HG03521 (cell line): Measurements from ENCODE around the gene TMEM108.

Experiments
- ATAC-seq: cut with Tn5 transposase; IDR thresholded peaks from one replicate; pipeline ENCODE4 v1.9.1; 2021; ENCODE audit warnings: mild to moderate bottlenecking, moderate library complexity; ENCODE audit not compliant: unreplicated experiment

The TMEM108 gene

GRCh38 chr3:133404920-133405319 lies 366.7 kb downstream of the TMEM108 start:
- ATAC-seq: no peak

DNA sequence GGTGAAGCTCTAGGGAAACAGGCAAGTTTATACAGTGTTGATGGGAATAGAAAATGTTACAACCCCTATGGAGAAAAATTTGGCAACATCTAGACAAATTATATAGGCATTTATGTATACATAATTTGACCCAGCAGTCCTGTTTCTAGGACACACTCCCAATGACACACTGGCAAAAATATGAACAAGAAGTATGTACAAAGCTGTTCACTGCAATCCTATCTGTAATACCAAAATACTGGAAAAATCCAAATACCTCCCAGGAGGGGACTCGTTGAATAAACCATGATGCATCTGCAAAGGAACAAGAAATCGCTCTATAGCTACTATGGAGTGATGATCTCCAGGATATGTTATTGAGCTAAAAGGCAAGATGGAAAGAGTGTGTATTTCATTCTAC lies 370.2 kb downstream of the TMEM108 start:
- ATAC-seq: no peak

GRCh38 chr3:133408961-133409360 lies 370.8 kb downstream of the TMEM108 start:
- ATAC-seq: no peak

GRCh38 chr3:133410191-133410892 lies 372.2 kb downstream of the TMEM108 start:
- no peak for ATAC-seq

- no peak for ATAC-seq
These were observed 374.3 kb downstream of the TMEM108 start for GRCh38 chr3:133412183-133413132.

GRCh38 chr3:133413161-133414020 lies 375.2 kb downstream of the TMEM108 start:
- no peak for ATAC-seq

DNA sequence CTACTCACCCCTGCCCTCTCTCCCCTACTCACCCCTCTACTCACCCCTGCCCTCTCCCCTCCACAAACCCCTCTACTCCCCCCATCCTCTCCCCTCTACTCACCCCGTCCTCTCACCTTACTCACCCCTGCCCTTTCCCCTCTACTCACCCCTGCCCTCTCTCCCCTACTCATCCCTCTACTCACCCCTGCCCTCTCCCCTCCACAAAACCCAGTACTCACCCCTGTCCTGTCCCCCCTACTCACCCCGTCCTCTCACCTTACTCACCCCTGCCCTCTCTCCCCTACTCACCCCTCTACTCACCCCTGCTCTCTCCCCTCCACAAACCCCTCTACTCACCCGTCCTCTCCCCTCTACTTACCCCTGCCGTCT lies 375.8 kb downstream of the TMEM108 start:
- ATAC-seq: no peak

- no peak for ATAC-seq
These were observed 380.2 kb downstream of the TMEM108 start for GRCh38 chr3:133418361-133418760.

DNA sequence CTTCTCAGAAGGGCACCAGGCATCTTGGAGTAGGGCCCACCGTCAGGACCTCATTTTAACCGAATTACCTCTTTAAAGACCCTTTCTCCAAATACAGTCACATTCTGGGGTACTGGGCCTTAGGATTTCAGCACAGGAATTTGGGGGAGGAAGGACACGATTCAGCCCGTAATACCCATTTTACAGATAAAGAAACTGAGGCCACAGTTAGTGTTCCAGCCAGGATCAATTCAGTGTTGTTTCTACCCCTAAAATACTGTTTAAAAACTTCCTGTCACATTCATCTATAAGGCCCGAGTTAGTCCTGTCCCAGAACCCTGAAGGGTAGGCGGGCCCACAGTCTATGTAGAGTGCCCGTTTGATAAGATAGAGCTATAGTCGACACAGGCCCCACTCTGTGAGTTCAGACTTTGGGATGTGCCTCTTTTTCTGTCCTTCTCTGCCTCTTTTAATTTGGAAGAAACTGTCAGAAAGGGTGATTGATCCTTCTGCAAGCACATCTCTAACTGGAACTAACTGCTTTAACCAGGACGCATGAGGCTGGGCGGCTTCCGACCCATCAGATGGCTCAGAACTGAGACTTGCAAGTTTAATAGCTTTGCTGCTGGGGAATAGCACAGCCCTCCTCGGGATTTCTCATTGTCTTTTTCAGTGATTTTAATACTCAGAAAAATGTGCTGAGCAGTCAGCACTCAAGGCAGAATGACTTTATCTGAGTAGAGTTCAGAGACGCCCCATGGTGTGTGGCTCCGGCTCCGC lies 381.1 kb downstream of the TMEM108 start:
- no peak for ATAC-seq

GRCh38 chr3:133424937-133425869 lies 387.0 kb downstream of the TMEM108 start:
- ATAC-seq: no peak

DNA sequence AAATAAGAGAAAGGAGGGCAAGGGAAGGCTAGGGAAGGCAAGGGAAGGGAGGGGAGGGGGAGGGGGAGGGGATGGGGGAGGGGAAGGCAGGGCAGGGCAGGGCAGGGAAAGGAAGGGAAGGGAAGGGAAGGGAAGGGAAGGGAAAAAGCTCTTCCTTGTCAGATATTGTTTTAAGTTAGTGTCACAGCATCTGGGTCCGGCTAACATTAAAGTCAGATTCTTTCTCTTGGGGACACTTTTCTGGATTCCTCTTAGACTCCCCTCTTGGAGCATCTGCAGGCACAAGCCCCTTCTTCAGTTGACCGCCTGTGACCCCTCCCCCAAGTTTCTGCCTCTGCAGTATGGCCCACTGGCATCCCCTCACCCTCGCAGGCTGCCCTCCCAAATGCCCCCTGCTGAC lies 387.7 kb downstream of the TMEM108 start:
- no peak for ATAC-seq

- no peak for ATAC-seq
These were observed 388.5 kb downstream of the TMEM108 start for GRCh38 chr3:133426721-133427120.

DNA sequence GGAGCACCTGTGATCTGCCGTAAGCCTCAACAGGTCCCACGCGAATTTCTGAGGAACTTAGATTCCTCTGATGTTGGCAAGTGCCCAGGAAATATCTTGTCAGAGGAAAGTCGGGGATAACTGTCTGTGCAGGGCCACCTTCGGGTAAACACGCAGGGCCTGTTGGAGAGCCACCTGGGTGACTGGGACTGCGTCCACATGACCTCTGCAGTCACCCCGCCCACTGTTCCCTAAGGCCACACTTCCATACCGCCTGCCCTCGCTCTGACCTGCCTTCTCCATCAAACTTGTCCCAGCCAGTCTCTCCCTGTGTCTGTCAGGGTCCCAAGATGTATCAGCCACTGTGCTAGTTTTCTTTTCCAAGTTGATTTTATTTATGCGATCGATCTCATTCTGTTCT lies 390.4 kb downstream of the TMEM108 start:
- ATAC-seq: no peak

- no peak for ATAC-seq
These were observed 390.9 kb downstream of the TMEM108 start for GRCh38 chr3:133429063-133429462.

DNA sequence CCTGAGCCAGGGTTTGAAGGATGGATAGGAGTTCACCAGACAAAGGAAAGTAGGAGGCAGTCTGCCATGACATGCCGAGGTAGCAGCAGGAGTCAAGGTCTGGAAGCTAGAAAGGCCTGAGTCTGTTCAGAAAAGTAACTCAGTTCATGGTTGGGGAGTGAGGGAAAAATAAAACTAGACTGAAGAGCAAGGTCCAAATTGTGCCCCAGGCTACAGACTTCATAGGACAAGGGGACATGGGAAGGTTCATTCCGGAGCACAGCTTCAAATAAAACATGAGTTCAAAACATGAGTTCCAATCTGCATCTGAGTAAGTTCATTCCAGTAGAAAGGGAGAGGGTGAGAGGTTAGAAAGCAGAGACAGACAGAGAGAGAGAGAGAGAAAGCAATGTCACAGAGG lies 401.4 kb downstream of the TMEM108 start:
- ATAC-seq: no peak

DNA sequence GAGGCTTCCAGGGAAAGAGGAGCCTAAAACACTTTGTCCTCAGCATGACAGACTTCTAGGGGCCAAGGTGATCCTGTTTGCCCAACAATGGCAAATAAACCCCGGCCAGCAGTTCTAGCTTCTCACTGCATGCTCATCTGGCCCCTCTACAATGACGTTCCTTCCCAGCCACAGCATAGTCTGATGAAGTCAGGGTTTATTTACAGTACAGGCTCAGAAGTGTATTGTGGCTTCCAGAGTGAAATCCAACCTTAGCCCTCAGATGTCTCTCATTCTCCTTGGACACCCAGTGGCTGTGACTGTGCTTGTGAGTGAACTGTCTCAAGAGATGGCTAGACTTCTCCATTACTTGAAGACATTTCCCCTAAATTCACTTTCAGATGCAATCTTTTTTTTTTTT lies 402.5 kb downstream of the TMEM108 start:
- ATAC-seq: no peak

DNA sequence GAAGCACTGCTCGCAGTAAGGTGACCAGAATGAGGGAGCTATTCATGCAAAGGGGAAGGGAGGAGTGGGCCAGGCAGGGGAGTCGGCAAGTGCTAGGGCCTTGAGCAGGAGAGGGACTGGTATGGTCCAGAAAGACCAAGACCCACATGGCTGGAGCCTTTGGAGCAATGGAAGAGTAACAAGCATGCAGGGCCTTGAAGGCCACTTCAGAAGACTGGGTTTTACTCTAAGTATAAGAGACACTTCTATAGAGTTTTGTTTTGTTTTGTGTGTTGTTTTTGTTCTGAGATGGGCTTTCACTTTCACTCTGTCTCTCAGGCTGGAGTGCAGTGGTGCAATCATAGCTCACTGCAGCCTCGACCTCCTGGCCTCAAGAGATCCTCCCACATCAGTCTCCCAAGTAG lies 403.7 kb downstream of the TMEM108 start:
- ATAC-seq: peak; percentile 62

DNA sequence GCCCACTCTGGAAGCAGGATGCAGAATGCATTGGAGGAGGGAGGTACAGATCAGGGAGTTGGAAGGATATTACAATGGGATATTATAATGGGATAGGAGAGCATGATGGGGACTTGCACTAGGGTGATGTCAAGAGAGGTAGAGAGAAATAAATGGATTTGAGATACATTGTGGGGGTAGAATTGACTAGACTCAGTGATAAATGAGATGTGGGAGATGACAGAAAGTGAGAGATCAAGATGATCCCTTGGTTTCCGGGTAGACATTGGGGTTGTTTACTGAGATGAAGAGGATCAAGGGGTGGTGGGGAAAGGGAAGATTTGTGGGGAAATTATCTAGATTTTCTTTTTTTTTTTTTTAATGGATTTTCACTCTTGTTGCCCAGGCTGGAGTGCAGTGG lies 404.3 kb downstream of the TMEM108 start:
- no peak for ATAC-seq

DNA sequence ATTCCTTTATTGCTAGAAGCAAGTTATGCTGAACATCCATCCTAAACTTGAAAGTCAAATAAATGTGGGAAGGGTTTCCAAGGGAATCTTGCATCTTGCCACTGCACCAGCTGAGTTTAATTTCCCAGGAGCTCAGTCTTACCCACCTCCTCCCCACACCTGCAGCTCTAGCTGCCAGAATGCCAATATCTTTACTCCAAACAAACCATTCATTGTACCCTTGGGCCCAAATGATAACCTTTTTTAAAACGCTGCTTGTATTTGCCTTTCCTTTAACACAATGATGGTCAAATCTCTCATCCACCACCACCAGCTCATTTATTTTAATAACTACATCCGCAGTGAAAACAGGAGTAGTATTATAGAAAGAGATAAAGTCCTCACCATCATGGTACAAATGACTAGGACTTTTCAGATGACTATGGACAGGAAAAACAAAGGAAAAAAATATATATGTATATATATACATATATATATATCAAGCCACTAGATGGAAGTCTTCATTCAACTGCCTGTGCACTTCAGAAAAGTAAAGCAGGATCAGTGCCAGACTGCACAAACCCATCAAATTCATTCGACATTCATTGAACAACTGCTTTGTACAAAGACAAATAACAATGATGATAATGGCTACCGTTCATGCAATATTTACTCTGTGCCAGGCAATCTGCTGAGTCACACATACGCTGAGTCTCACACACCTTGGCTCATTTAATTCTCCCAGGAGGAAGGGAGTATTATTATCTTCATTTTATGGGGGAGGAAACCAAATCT lies 405.6 kb downstream of the TMEM108 start:
- ATAC-seq: no peak
